Activated T-cell treated with anti-CD3 and anti-CD28 coated beads, Interleukin-2, amount 50 U/mL, for 4 hours (primary cell): Measurements from ENCODE around the gene MAT1A. TPM values are rescaled to one million over a fixed set of nuclear protein-coding genes. Genes with fewer than 3 reads are reported as not detected.

Source experiments
- ATAC-seq, 2 donors: fragments of 200-7000 bp; cut with Tn5 transposase; one replicate each; pipeline ENCODE4 v1.10.0; 2021
- DNase-seq: peaks from one replicate; pipeline ENCODE4 v3.0.0-alpha.2; 2020
- H3K27me3 Mint-ChIP-seq: one replicate; pipeline ENCODE4 v1.8.0; 2021; ENCODE audit warnings: low read depth, mixed read lengths
- H3K36me3 Mint-ChIP-seq: one replicate; pipeline ENCODE4 v1.8.0; 2022; ENCODE audit warnings: mixed read lengths; ENCODE audit not compliant: insufficient read depth
- H3K4me1 Mint-ChIP-seq: one replicate; pipeline ENCODE4 v1.8.0; 2021; ENCODE audit warnings: low read depth, mixed read lengths
- H3K4me3 Mint-ChIP-seq: one replicate; pipeline ENCODE4 v1.8.0; 2021; ENCODE audit warnings: mild to moderate bottlenecking, moderate library complexity, mixed read lengths
- H3K9me3 Mint-ChIP-seq: one replicate; pipeline ENCODE4 v1.8.0; 2021; ENCODE audit warnings: mixed read lengths
- total RNA-seq, 3 donors: library from RNA; stranded (reverse); gene quantifications; one replicate each; pipeline ENCODE4 v1.2.1, GENCODE V29; 2021

The MAT1A gene
- total RNA-seq, 3 donors from 2014 or later, result 0.13 to 0.54 (median 0.16) TPM

DNA sequence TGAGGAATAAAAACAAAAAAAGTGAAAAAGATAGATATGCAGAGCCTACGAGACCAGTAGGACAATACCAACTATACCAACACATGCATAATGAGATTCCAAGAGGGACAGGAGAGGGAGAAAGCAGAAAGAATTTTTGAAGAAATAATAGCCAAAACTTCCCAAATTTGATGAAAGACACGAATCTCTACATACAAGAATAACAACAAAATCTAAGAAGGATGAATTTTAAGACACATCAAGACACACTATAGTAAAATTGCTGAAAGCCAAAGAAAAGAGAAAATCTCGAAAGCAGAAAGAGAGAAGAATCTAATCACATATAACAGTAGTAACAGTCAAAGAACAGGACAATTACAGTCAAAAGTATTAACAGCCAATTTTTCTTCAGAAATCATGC, 7.5 kb upstream of the MAT1A start:
- DNase-seq (no peak), ATAC-seq (no peak)
- Mint-ChIP-seq H3K27me3 (peaks cover 12% of the 10 kb centered on the region), H3K9me3 (peaks cover 31% of the 10 kb centered on the region), H3K4me1 (no peaks in the 10 kb centered on the region), H3K4me3 (no peak overlapping the region), H3K36me3 (no peaks in the 10 kb centered on the region)

DNA sequence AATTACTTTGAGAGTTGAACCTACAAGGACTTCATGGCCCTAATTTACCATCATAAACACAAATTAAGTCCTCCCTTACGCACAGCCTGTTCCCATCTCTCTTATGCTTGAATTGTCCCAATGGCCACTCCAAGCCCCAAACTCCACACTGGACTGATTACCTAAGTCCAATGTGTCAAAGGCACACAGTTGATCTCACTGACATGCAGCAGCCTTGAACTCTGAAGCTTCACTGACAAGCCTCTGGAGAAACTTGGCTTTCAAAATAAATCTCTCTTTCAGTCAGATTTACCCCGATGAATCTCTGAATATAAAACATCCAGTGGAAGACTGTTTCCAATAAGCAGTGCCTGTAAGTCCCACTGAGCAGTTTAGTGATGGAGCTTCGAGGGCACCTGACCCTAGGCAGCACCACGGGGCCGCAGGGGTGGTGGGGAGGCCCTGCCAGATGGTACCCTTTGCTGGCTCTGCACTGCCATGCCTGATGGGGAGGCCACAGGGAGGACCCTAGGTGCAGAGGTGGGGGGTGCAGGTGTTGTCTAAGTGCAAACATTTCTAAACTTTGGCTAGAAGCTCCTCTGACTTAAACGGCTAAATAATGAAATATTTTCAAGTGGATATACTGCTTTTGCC, 3.3 kb upstream of the MAT1A start:
- Mint-ChIP-seq H3K4me1 (no peaks in the 10 kb centered on the region), H3K4me3 (no peak overlapping the region), H3K27me3 (peaks cover 18% of the 10 kb centered on the region), H3K9me3 (peaks cover 9% of the 10 kb centered on the region), H3K36me3 (no peaks in the 10 kb centered on the region)
- no peak for DNase-seq
- no peak for ATAC-seq

DNA sequence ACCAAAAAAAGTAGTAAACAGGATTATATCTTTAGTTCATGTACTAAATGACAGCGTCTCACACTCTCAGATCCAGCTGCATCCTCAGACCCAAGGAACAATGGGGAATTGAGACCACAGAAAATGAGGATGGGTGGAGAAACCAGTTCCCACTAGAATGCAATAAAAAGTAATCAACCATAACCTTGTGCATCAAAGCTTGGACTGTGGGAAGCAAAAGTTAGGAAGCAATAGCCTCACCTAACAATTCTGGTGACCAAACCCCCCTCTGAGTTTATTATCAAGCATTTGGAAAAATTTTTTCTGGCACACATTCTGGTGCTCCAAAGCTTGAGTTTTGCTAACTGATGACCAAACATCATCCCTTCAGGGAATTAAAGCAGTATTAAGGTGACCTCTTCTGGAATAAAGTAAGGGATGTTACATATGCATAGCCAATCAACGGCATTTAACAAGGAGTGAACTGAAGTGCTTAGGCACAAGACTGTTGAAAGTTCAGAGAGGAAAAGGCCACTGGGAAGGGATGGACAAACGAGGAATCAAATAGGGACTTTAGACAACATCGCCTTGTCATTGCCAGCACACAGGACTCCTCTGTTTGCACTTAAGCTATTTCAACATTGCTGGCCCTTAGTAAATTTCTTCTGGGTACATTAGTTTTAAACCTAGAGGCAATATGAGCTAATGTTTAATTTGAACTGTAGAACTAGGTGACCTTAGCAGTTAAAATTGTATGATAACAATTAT, 1.2 kb upstream of the MAT1A start:
- H3K9me3 Mint-ChIP-seq, result no peaks in the 10 kb centered on the region
- H3K27me3 Mint-ChIP-seq, result peaks cover 18% of the 10 kb centered on the region
- H3K4me3 Mint-ChIP-seq, result no peak overlapping the region
- no peak for DNase-seq
- ATAC-seq, result no peak
- no peaks in the 10 kb centered on the region for H3K36me3 Mint-ChIP-seq
- H3K4me1 Mint-ChIP-seq, result no peaks in the 10 kb centered on the region

DNA sequence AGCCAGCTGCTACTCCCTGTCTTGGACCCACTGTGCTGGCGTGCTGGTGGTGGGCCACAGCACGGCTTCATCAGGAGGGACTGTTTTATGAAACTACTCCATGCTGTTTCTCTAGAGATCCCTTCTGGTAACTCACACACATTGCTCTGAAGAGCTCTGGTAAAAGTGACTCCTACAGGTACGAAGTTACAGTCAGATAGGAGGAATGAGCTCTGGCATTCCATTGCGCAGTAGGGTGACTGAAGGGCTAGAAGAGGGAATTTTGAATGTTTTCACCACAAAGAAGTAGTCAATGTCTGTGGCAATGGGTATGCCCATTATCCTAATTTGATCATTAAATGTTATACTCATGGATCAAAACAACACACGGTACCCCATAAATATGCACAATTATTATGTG, 609 bp downstream of the MAT1A start:
- DNase-seq, result no peak
- ATAC-seq, result no peak
- Mint-ChIP-seq H3K4me3 (no peak overlapping the region), H3K27me3 (peaks cover 16% of the 10 kb centered on the region), H3K36me3 (no peaks in the 10 kb centered on the region), H3K9me3 (no peaks in the 10 kb centered on the region), H3K4me1 (no peaks in the 10 kb centered on the region)

DNA sequence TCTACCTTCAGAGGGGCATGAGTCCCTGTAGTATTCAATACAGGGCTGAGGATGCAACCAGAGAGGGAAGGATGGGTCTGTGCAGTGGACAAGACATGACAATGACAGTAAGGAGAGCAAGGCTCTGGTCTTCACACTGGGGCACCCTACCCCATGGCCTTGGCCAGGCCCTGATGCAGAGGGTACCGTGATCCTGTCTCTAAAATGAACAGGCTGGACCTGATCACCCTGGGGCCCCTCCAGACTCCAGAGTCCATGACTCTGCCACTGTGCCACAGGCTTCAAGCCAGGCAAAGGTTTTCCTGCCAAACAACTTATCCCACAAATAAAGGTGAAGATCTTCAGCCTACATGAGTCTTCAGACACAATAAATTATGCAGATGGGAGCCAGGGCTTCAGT, 4.9 kb downstream of the MAT1A start:
- Mint-ChIP-seq H3K36me3 (no peaks in the 10 kb centered on the region), H3K27me3 (peaks cover 6% of the 10 kb centered on the region), H3K4me1 (no peaks in the 10 kb centered on the region), H3K4me3 (no peak overlapping the region), H3K9me3 (no peaks in the 10 kb centered on the region)
- no peak for ATAC-seq
- DNase-seq, result no peak

DNA sequence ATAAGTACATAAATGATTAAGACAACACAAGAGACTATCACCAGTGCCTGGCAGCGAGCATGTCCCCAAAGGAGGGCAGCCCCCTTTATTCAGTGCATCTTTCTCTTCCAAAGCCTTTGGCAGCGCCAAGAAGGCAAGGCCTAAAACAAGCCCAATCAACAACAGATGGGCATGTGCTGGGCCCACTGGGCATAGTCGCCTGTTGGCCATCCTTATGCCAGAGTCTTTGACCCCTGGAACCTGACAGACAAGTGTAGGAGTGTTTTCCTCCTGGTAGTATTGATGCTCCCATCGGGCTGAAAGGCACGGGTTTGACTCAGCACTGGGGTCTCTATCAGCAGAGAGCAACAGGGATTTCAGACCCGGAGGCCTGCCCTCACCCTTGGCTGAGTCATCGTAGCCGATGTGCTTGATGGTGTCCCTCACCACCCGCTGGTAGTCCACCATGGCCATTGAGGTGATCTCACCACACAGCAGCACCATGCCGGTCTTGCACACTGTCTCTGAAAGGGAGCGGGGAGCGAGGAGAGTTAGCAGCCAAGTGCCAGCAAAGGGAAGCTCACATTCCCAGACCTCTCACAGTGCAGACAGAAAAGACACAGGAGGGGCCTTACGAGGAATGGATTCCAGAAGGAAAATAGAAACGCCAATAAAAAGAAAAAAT, 5.8 kb downstream of the MAT1A start:
- no peak for DNase-seq
- Mint-ChIP-seq H3K4me1 (no peaks in the 10 kb centered on the region), H3K36me3 (no peaks in the 10 kb centered on the region), H3K9me3 (no peaks in the 10 kb centered on the region), H3K27me3 (peaks cover 2% of the 10 kb centered on the region), H3K4me3 (no peak overlapping the region)
- no peak for ATAC-seq

DNA sequence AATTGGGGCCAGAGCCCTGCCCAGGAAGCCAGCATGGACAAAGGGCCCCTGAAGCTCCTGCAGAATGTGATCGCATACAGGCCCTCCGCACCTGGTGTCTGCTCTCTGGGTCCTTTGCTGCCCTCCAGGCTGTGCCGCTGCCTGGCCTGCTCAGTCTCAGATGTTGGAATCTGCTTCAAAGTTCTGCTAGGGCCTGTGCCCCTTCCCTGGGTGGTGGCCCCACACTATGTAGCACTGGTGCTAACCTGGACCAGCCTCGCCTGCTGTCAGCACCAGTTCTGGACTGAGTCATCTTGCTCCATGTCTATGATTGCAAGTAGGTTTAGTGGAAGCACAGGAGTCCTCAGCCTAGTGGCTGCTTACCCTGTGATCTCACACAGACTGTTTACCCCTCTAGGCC, 6.3 kb downstream of the MAT1A start:
- ATAC-seq, result no peak
- Mint-ChIP-seq H3K36me3 (no peaks in the 10 kb centered on the region), H3K27me3 (peaks cover 2% of the 10 kb centered on the region)

DNA sequence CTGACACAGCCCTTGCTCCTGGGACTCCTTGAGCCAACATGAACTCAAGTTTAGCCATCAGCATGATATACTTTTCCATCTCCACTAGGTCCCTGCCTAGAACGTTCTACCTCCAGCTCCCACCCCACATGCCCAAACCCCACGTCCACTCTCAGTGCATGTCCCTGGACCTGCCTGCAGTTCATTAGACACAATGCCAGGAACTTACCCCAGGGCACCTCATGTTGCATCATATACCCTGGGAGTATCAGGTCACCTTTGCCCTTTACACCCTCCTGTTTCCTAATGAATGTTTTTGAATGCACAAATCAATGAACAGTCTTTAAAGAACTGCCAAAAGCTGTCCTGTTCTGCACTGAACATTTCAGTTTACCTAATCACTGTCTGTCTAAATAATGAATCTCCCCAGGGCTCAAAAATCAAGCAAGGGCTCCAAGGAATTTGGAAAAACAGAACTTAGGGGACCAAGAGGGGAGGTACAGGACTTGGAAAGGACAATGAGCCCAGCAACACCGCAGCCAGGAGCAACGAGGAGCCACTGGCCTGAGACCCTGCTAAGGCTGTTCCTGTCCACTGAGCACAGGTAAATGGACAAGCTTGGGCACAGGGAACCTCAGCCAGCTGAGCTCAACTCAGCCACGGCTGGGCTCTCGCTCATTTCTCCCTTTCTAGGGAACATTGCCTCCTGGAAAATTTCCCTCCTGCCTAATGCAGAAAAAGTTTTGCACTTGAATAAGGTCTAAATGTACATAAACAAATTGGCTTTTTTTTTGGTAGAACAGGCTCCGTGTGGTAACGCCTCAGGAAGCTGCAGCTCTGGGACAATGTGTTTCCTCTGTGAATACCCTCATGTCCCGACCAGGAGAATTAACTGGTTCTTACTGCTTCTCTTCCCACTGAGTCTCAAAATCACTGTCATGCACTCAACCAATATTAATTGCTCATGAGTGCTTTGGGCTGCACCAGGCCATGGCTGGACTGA, 7.4 kb downstream of the MAT1A start:
- no peak overlapping the region for H3K4me3 Mint-ChIP-seq
- no peaks in the 10 kb centered on the region for H3K36me3 Mint-ChIP-seq
- no peak for ATAC-seq

More for the DNA sequence above, 6.3 kb downstream of the MAT1A start:
- no peak for DNase-seq
- H3K4me1 Mint-ChIP-seq, result no peaks in the 10 kb centered on the region
- no peaks in the 10 kb centered on the region for H3K9me3 Mint-ChIP-seq
- no peak overlapping the region for H3K4me3 Mint-ChIP-seq

DNA sequence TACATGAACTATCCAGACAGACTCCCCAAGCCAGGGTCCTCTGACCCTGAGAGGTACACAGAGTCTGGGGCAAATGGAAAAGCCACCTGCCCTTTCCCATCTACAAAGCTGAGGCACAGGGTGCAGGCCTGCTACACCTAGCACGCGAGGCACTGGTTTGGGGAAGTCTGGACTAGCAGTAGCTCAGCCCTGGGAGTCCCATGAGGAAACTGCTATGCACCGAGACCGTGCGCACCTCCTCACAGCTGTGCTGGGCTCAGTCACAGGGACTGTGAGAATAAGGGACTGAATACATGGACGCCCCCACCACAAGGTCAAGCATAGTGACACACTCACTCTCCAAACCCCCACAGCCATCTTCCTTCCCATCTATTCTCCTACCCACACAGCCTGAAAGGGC, 8.2 kb downstream of the MAT1A start:
- no peaks in the 10 kb centered on the region for H3K4me1 Mint-ChIP-seq
- no peaks in the 10 kb centered on the region for H3K9me3 Mint-ChIP-seq
- H3K27me3 Mint-ChIP-seq, result peaks cover 2% of the 10 kb centered on the region
- H3K4me3 Mint-ChIP-seq, result no peak overlapping the region
- ATAC-seq (no peak), DNase-seq (no peak)
- no peaks in the 10 kb centered on the region for H3K36me3 Mint-ChIP-seq

More for the DNA sequence above, 7.4 kb downstream of the MAT1A start:
- H3K9me3 Mint-ChIP-seq, result no peaks in the 10 kb centered on the region
- no peaks in the 10 kb centered on the region for H3K4me1 Mint-ChIP-seq
- H3K27me3 Mint-ChIP-seq, result peaks cover 2% of the 10 kb centered on the region
- no peak for DNase-seq

DNA sequence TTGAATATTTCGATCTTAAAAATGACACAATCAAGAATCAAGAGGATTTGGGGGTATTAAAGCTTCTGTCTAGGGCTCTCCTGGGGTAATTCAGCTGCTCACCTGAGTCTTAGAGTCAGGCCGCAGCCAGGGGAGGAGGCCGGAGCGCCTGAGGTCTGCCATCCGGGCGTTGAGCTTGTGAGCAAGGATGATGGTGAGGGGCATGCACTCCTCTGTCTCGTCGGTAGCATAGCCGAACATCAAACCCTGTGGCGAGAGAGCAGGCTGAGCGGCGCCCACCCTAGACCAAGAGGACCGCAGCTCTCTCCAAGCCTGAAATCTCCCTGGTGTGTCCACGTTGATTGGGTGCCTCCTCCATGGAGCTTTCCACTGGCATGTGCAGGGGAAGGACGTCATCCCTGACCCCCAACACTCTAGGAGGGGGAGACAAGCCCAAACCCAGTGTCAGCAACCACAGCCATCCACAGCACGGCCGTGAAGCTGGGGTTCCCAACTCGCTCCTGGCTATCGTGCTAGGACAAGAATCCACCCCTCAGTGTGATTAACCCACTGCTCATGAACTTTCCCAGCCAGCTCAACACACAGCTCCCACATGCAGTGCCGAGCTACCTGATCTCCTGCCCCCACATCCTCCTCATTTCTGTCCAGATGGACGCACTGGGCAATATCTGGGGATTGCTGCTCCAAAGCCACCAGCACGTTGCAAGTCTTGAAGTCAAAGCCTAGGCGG, 9.2 kb downstream of the MAT1A start:
- no peaks in the 10 kb centered on the region for H3K9me3 Mint-ChIP-seq
- H3K36me3 Mint-ChIP-seq, result no peaks in the 10 kb centered on the region

DNA sequence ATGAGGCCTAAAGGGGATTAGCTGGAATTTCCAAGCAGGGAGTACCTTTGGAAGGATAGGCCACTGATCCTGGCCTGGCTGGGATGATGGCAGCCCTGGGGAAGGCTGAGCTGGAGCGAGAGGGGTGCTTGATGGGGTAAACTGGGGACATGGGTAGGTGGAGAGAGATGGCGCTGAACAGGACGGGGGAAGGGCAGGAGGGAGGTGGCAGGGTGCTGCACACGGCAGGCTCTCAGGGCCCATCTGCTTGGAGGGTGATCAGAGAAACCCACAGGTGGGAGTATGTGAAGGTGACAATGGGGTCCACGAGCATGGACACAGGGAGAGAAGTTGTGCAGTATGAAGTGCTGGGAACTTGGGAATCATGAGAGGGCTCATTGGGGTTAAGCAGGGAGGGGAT, 10.3 kb downstream of the MAT1A start:
- Mint-ChIP-seq H3K4me1 (no peaks in the 10 kb centered on the region), H3K36me3 (no peaks in the 10 kb centered on the region), H3K9me3 (no peaks in the 10 kb centered on the region), H3K4me3 (no peak overlapping the region), H3K27me3 (no peaks in the 10 kb centered on the region)
- no peak for ATAC-seq
- no peak for DNase-seq

More for the DNA sequence above, 9.2 kb downstream of the MAT1A start:
- DNase-seq (no peak), ATAC-seq (no peak)
- H3K4me1 Mint-ChIP-seq, result no peaks in the 10 kb centered on the region
- no peaks in the 10 kb centered on the region for H3K27me3 Mint-ChIP-seq
- H3K4me3 Mint-ChIP-seq, result no peak overlapping the region

DNA sequence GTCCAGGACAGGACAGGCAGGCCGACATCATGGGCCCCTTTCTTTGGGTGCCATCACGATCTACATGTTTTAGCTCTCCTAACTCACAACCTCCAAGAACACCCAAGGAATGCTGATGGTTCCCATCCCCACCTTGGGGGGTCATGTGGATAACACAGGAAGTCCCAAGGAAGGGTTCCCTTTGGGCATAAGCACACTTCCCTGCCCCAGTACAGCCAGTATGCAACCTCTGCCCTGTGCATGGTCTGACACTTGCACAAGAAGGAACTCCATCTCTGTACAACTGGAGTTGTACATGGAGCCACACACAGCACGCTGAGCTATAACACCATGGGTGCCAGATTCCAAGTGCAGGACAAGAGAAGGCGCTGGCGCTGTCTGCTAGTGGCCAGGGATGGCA, 11.0 kb downstream of the MAT1A start:
- Mint-ChIP-seq H3K4me1 (no peaks in the 10 kb centered on the region), H3K36me3 (no peaks in the 10 kb centered on the region), H3K9me3 (no peaks in the 10 kb centered on the region), H3K27me3 (no peaks in the 10 kb centered on the region), H3K4me3 (no peak overlapping the region)
- ATAC-seq (no peak), DNase-seq (no peak)

DNA sequence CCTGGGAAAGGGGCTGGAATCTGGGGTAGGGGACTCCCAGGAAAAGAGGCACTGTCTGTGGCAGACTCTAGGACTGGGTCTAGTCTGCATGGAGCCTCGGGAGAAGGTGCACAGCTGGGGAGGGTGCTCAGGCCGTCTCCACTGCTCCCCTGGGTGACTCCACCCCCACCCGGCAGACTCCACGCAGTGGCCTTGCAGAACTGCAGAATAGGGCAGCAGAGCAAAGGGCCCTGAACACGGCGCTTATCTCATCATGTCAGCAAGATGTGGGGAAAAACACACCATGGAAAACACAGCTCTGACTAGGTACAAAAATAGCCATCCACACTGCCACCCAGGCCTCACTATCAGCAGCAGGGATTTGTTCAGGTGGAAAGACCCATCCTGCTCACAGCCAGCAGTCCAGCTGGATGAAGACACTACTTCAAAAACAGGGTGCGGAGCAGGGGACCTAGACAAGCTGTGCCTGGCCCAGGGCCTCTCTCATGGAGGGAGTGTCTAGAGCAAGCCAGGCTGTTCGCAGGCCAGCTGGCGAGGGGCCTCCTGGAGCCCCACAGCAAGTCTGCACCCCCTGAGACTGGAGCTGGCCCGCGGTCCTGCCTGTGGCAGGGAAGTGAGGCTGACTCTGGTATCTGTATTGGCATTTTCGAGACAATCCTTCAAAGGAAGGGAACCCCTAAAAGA, 11.7 kb downstream of the MAT1A start:
- Mint-ChIP-seq H3K9me3 (no peaks in the 10 kb centered on the region), H3K27me3 (no peaks in the 10 kb centered on the region), H3K36me3 (no peaks in the 10 kb centered on the region), H3K4me1 (no peaks in the 10 kb centered on the region), H3K4me3 (no peak overlapping the region)
- DNase-seq (no peak), ATAC-seq (no peak)
